PFSK-1 (cell line): ENCODE results near the gene ADAMTS17.

Experiments
- POLR2AphosphoS5 ChIP-seq: IDR thresholded peaks from 2 replicates; pipeline ENCODE4 v1.6.1; 2012; ENCODE audit warnings: low read depth, mild to moderate bottlenecking, control low read depth, low read length, moderate library complexity
- SIN3A ChIP-seq: IDR thresholded peaks from 2 replicates; pipeline ENCODE4 v1.6.1; 2012; ENCODE audit warnings: mild to moderate bottlenecking, low read length, moderate library complexity, borderline replicate concordance; ENCODE audit not compliant: insufficient read depth
- TAF1 ChIP-seq: IDR thresholded peaks from 2 replicates; pipeline ENCODE4 v1.6.1; 2012; ENCODE audit warnings: low read length, control low read depth, borderline replicate concordance; ENCODE audit not compliant: insufficient read depth

GRCh38 chr15:100330629-100331215, 11.1 kb downstream of the ADAMTS17 start:
- TF ChIP-seq TAF1, result no peak
- TF ChIP-seq POLR2AphosphoS5, result no peak
- TF ChIP-seq SIN3A, result no peak
